Globus pallidus (tissue), 1 donor: ENCODE results near the gene PGRMC1.
A peak's percentile ranks its signal among the peaks of the same experiment; 100 is the strongest.
"Not testable (repeated sequence)": the region's sequence is repeated elsewhere in the genome, so short reads cannot be mapped to it uniquely, and the experiment has no call there.

Source experiments
- DNase-seq: peaks from one replicate; pipeline ENCODE4 v3.0.0-alpha.2; 2015; ENCODE audit warnings: low spot score

The PGRMC1 gene

DNA sequence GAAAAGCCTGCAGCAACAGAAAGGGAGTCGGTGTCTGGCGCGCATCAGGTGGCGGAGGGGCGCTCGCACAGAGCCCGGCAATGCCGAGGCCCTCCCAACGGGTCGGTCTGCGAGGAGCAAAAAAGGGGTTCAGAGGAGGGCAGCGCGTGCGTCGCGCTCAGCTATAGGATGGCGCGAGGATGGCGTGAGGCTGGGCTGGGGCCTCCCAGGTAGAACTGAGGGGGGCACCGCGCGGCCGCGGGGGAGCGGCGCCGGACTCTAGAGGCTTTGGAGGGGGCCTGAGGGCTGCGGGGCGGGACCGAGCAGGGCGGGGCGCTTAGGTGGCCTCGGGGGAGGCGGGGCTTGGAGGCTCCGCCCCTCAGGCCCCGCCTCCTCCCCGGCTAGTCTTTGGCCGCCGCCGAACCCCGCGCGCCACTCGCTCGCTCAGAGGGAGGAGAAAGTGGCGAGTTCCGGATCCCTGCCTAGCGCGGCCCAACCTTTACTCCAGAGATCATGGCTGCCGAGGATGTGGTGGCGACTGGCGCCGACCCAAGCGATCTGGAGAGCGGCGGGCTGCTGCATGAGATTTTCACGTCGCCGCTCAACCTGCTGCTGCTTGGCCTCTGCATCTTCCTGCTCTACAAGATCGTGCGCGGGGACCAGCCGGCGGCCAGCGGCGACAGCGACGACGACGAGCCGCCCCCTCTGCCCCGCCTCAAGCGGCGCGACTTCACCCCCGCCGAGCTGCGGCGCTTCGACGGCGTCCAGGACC, at the start of gene PGRMC1:
Gene PGRMC1, plus strand, starts transcription at position 414 of the 751 bp plus-strand sequence. Its CDS starts 79 bp downstream, at position 493.
- DNase-seq, result peak; percentile 83

DNA sequence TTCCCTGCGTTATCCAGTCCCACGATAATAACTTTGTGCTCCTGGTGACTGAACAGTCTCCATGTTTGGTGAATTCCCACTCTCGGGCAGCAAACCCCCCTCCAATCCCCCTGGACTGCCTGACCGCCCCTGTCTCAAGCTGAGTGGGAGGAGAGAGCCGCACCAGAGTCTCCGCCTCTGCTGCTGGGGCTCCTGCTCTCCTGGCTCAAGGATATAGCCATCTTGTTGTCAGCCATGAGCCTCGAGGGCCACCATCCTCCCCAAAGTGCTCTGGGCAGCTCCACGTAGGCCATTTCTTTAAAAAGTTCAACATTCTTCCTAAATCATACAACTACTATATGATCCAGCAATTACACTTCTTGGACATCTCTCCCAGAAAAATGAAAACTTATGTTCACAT, 49.3 kb upstream of the PGRMC1 start:
- DNase-seq, result no peak

DNA sequence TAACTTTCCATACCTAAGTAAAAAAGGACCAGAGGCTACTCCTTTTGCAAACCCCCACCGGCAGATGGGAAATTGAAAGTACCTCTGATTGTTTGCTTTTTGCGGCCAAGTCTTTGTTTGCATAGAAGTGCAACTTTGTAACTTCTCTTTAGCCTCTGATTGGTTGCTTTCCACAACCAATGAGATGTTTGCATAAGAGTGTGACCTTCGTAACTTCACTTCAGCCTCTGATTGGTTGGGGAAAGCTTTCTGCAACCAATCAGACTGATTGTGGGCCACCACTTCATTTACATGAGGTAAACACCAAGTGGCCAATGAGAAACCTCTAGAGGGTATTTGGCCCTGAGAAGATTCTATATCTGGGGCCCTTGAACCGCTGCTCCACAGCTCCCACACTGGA, 48.8 kb upstream of the PGRMC1 start:
- DNase-seq, result no peak

DNA sequence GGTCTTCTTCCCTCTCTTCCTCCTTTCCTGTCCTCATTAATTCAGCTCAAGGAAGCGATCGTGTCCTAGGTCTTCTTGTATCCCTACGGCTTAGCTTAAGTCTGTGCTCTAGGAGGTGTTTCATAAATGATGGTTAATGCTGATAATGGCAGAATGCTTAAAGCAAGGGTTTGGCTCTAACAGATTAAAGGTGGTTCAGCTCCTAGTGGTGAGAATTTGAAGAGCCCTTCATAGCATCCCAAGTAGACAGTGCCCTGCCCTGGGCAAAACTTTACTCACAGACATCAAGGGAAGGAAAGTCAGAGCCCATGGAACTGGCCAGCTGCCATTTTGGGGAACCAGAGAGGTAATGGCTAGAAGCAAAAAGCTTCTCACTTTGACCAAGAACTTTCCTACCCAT, 47.0 kb upstream of the PGRMC1 start:
- no peak for DNase-seq

DNA sequence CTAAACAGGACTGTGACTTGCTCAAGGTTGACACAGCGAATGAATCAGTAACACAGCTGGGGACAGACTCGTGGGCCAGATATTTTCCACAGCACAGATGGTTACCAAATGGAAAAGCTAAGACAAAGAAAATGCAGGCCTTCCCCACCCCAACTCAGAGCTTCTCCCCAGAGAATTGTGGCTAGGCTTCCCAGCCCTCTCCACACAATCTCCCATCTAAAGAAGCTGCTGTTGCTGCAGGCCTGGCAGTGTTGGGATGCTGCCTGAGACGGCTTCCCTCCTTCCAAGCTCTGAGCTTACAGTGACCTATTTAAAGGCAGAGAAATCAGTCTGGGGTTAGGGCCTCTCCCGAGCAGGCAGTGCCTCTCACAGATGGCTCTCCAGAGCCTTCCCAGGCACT, 46.5 kb upstream of the PGRMC1 start:
- no peak for DNase-seq

DNA sequence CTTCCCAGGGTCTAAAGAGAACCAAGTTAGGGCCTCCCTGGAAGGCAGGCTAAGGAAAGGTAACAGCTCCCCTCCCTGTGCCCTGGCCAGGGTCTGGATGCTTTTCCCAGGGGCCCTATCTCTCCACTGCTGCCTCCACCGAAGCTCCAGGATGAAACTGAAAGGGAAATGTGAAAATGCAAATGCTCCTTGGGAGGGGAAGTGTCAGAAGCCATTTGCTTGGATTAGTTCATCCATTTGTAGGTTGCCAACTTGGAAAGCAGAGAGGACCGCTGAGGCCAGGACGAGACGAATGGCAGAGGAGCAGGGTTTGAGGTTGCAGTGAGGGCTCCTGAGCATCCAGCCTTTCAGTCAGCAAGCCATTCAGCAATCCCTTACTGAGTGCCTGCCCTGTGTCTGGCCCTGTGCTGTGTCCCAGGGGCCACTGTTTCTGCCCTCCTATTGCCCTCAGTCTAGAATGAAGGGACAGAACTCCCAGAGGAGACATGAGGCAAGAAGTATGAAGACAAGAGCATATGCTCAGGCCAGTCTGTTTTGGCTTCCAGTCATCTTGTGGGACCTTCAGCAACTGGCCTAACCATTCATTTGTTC, 45.9 kb upstream of the PGRMC1 start:
- no peak for DNase-seq

DNA sequence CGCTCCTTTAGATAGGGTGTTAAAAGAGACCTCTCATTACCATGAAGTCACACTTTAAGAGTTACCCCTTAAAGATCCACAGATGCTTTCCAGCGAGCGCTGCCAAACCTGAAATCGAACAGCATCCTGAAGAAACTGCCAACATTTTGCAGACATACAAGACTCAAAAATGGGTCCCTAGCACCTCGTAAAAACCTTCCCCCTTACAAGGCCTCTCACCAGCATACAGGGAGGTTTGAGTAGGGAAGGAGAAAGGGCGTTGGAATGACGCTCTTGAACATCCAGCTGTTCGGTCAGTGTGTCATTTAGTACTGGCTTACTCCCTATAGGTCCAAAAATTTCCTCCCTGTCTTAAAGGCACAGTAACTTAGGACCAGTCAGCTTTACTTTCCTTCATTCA, 45.3 kb upstream of the PGRMC1 start:
- DNase-seq, result no peak

DNA sequence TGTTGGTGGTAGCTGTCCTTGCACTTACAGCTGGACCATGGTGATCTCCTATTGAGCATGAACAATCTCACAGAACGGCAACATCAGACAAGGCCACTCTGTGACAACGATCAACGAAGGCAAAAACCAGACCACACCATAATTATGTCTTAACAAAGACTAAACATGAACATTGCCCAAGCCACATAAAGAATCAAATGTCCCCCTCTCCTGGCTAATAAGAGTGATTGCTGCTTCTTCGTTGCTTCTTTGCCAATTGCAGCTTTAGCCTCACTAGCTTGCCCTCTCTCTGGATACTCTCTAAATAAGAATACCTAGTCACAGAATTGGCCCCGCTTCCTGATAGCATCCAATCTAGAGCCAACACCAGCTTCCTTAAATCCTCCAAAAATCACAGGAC, 41.5 kb upstream of the PGRMC1 start:
- no peak for DNase-seq

DNA sequence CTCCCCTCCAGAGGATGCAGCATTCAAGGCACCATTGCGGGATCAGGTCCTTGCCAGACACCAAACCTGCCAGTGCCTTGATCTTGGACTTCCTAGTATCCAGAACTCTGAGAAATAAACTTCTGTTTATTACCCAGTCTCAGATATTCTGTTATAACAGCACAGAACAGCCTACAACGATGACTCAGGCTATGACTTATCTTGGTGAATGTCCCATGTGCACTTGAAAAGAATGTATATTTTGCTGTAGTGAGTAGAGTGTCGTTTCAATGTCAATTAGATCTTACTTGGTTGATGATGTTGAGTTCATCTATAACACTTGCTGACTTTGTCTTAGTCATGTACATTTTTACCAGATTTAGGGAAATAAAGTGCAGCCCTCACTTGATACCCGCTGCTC, 34.5 kb upstream of the PGRMC1 start:
- no peak for DNase-seq

DNA sequence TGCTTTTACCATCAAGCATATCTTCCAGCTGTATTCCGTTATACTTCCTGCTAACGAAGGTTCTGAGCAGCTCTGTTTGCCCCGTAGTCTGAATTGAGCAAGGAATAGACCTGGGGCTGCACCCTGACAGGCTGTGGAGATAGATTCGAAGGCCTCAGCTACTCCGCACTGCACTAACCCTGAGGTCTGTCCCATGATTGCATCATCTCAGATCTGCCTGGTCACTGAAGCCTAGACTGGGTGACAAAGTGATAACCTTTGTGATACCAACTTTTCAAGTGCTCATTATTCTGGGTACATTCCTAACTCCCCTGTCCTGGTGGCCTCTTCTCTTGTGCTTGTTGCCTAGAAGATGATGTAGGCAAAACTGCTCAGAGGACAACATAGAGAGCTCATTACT, 29.9 kb upstream of the PGRMC1 start:
- no peak for DNase-seq

DNA sequence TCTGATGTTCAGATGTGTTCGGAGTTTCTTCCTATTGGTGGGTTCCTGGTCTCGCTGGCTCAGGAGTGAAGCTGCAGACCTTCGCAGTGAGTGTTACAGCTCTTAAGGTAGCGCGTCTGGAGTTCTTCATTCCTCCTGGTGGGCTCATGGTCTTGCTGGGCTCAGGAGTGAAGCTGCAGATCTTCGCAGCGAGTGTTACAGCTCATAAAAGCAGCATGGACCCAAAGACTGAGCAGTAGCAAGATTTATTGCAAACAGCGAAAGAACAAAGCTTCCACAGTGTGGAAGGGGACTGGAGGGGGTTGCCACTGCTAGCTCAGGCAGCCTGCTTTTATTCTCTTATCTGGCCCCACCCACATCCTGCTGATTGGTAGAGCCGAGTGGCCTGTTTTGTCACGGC, 28.6 kb upstream of the PGRMC1 start:
- DNase-seq, result not testable (repeated sequence)

DNA sequence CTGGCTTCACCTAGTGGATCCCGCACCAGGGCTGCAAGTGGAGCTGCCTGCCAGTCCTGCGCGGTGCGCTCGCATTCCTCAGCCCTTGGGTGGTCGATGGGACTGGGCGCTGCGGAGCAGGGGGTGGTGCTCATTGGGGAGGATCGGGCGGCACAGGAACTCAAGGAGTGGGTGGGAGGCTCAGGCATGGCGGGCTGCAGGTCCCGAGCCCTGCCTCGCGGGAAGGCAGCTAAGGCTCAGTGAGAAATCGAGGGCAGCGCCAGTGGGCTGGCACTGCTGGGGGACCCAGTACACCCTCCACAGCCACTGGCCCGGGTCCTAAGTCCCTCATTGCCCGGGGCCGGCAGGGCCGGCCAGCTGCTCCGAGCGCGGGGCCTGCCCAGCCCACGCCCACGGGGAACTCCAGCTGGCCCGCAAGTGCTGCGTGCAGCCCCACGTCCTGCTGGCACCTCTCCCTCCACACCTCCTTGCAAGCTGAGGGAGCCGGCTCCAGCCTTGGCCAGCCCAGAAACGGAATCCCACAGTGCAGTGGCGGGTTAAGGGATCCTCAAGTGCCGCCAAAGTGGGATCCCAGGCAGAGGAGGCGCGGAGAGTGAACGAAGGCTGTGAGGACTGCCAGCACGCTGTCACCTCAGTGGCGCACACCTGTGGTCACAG, 27.6 kb upstream of the PGRMC1 start:
- DNase-seq, result no peak

DNA sequence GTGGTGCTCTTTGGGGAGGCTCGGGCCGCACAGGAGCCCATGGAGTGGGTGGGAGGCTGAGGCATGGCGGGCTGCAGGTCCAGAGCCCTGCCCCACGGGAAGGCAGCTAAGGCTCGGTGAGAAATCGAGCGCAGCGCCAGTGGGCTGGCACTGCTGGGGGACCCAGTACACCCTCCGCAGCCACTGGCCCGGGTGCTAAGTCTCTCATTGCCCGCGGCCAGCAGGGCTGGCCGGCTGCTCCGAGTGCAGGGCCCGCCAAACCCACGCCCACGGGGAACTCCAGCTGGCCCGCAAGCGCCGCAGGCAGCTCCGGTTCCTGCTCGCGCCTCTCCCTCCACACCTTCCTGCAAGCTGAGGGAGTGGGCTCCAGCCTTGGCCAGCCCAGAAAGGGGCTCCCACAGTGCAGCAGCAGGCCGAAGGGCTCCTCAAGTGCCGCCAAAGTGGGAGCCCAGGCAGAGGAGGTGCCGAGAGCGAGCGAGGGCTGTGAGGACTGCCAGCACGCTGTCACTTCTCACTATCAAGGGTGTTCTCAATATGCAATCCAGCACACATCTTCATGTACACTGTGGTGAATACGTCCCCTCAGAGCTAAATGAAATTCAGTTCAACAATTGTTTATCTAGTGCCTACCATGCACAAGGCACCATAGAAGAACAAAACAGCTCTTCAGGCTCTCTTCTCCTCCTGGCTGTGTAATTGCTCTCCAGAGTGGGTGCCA, 25.0 kb upstream of the PGRMC1 start:
- DNase-seq, result not testable (repeated sequence)

DNA sequence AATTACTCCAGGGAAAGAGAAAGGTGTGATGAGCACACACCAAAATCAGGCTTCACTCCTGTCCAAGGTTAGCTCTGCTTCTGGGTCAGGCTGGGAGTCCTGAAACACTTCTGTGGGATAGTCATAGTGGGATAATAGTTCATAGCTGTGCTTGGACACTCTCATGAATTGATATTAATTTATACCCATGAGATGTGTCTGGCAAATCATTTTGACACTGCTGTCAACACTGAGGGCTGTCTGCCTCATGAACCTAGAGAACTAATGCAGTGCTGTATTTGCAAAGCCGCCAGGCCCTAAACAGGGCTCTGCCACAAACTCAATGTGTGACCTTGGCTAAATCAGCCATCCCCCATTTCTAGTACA, 24.5 kb upstream of the PGRMC1 start:
- no peak for DNase-seq

DNA sequence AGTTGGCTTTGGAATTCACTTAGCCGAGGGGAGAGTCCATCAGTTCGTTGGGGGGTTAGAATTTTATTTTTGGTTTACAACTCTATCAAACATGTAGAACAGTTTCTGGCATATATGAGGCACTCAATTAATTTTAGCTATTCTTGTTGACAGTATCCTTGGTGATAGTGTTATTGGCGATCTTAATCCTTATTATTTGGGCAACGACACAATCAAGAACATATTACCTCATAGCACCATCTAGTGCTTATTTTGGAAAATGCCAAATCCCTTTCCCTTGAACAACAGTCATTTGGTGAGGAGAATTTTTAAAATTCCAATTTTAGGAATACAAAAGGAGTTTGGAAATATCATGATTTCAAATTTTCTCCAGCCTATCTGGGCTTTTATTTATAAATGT, 17.9 kb upstream of the PGRMC1 start:
- DNase-seq, result no peak

DNA sequence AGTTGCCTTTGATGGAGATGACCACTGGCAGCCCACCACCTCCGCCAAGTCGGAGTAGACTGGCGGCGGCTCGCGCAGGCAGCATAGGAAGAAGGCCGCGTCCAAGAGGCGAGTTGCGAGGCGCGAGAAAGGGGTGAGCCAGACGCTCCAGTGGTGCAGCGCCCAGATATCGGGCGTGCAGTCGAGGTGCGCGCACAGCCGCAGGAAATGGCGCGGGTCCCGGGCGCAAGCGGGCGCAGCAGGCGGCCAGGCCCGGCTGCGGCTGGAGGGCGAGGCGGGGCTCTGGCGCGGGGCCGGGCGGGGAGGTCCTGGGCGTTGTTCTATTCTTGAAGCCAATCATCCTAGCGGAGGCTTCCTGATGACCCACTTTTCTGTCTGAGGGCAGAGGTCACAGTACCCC, 13.2 kb upstream of the PGRMC1 start:
- DNase-seq, result no peak

DNA sequence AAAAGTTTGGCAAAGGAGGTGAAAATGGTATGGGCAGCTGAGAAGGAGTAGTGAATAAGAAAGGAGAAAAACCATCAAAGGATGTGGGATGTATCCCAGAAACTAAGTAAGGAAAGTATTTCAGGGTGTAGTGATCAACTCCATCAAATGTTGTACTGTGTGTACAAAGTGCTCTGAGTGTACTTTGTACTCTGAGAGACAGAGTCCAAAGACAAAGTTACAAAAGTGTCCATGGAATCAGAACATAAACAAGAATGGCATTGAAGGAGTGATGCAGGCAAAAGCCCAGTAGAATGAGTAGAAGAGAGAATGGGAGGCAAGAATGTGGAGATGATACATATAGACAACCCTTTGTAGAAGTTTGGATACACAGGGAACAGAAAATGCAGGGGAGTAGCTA, 12.3 kb upstream of the PGRMC1 start:
- DNase-seq, result no peak

DNA sequence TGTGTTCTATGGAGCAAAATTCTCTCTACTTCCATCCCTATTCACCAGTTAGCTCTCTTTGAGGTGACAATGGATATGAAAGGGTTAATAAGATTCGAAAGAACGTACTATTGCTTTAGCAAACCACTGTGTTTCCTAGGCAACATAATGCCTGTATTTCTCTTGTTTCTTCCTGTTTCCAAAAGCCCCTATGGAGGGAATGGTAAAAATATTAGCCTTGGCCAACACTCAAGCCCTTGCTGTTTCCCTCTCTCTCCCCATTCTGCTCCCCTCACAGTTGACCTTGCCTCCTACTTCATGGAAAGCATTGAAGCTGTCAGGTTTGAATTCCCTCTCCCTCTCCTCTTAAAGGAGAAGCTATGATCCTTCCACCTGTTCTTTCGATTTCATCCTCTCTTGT, 9.6 kb upstream of the PGRMC1 start:
- DNase-seq, result no peak

DNA sequence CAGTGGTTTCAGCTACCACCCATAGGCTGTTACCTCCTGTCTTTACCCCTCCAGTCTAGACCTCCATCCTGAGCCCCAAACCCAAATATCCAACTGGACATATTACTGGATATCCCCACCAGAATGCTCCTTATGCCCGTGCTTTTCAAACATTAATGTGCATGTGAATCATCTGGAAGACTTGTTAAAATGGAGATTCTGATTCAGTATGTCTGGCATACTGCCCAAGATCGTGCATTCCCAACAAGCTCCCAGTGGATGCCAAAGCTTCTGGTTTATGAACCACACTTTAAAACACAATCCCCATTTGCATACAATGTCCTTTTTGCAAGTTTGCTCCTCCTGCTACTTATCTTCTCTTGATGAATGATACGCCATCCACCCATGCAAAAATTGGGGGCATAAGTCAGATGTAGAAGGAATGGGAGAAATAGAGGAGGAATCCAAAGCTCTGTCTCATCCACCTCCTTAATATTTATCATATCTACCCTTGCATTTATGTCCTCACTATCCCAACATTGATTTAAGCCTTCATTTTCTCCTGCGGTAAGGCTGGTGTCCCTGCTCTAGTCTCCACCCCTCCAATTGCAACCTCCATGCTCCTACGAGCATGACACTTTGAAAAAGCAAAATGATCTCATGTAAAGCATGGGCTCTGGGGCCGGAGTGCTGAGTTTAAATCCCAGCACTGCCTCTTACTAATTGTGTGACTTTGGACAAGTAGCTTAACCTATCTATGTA, 7.4 kb upstream of the PGRMC1 start:
- no peak for DNase-seq

DNA sequence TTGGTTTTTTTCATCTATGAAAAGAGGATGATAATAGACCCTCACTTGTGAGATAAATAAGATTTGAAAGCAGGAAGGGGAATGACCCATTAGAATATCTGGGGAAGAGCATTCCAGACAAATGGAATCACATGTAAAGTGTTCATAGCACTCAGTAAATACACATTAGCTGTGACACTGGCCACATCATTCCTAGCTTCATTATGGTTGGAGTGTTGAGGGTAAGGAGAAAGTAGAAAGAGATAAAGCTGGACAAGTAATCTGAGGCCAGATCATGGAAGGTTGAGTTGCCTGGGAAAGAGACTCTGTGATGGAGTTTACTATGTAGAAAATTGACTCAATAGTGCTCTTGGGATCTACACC, 6.9 kb upstream of the PGRMC1 start:
- DNase-seq, result no peak

DNA sequence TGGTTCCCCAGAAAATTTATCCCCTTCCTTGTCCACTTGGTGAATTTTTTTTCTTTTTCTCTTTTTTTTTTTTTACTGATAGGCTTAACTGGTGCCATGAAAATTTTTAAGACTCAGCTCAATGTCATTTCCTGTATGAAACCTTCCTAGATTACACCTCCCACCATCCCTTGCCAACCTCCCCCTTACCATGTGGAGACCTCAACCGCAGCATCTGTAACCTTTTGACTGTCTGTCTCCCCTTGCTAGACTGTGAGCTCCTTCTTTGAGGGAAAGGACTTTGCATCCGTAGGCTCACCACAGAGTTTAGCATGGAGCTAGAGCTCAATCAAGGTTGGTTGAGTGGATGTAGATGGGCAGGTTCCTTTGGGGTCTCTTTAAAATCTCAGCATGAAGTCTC, 5.2 kb upstream of the PGRMC1 start:
- DNase-seq, result no peak

DNA sequence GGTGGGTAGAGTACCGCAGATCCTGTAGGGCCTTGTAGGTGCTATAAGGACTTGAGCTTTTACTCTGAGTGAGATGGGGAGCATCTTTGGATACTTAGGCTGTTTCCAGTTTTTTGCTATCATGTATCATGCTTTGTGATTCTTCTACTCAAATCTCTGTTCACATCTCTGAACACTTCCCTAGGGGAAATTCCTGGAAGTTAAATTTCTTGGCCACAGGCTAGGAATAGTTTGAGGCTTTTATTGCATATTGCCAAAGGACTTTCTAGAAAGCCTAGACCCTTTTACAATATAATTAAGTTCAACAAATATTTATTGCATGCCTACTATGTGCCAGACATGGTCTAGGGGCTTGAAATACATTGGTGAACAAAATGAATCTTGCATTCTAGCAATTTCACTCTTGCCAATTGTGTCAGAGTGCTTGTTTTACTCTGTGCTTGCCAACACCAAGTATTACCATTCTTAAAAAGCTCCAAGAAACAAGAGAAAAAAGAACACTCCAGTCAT, 4.1 kb upstream of the PGRMC1 start:
- DNase-seq, result no peak
